ENCODE measurements around the gene HOXB6.

HOXB6 gene

DNA sequence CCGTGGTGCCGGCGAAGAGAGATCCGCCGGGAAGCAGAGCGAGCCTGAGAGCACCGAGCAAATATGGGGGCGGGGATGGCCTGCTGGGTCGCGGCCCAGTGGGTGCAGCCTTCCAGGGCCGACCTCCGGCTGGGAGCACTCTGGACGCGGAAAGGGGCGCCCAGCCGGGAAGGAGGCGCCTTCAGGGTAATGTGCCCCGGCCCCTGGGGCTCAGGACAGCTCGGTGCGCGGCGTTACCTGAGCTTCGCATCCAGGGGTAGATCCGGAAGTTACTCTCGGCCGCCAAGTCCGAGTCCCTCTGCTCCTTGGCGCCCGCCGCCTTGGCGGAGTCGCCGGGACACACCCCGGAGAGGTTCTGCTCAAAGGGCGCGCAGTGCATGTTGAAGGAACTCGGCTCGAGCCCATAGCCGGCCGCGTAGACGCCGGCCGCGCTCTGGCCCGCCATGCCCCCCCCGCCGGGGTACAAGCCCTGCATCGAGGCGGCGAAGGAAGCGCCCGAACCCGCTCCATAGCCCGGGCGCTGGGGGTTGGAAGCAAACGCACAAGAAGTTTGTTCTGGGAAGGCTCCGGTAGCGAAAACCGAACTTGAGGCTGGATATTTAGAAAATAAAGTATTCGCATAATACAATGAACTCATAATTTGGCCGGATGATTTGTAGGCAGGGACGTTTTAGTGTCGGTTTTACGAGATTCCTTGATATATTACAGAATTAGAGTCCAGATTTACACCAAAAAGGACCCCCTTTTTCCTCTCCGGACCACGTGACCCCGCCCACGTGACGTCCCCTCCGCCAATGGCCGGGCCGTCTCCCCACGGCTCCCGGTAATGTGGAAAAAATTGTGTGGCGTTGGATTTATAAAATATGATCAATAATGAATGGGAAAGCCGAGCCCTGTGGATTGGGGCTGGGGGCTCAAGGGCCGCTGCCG, 5.8 kb upstream of the HOXB6 start, which contains the start of gene HOXB7:
Gene HOXB7 (minus strand): TSS at position 736 of the 930 bp plus-strand sequence. CDS start 99 bp downstream, at position 637.
- no peak for FAIRE-seq
- no peak for DNase-seq (ENCODE audit: insufficient read length, low spot score)
- TF ChIP-seq CTCF (IDR thresholded peaks at IDR 0.05; ENCODE audit: insufficient read depth, missing control alignments) = no peak

GRCh38 chr17:48609759-48610281, 5.0 kb upstream of the HOXB6 start:
- no peak for FAIRE-seq
- DNase-seq (ENCODE audit: insufficient read length, low spot score) = no peak
- TF ChIP-seq CTCF (IDR thresholded peaks at IDR 0.05; ENCODE audit: insufficient read depth, missing control alignments) = no peak

DNA sequence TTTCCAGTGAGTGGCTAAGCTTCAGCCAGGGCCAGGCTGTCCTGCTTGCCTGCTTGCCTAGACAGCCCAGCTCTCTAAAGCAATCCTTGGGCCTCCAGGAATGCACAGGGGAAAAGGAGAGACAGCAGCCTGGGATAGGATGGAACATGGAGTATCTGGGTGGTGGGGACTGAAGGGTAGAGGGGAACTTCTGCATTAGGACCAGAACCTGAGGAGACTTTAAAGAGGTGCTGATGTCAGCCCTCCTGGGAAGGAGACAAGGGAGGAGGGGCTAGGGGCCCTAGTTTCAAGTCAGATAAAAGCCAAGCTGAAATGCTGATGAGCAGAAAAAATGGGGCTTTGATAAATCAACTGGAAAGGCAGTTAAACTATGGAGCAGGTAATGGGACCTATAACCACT, 4.2 kb upstream of the HOXB6 start:
- DNase-seq (ENCODE audit: insufficient read length, low spot score) (no peak), FAIRE-seq (no peak)
- TF ChIP-seq CTCF (IDR thresholded peaks at IDR 0.05; ENCODE audit: insufficient read depth, missing control alignments) = no peak

GRCh38 chr17:48608494-48608834, 3.7 kb upstream of the HOXB6 start:
- DNase-seq (ENCODE audit: insufficient read length, low spot score) = no peak
- no peak for FAIRE-seq
- TF ChIP-seq CTCF (IDR thresholded peaks at IDR 0.05; ENCODE audit: insufficient read depth, missing control alignments) = no peak

DNA sequence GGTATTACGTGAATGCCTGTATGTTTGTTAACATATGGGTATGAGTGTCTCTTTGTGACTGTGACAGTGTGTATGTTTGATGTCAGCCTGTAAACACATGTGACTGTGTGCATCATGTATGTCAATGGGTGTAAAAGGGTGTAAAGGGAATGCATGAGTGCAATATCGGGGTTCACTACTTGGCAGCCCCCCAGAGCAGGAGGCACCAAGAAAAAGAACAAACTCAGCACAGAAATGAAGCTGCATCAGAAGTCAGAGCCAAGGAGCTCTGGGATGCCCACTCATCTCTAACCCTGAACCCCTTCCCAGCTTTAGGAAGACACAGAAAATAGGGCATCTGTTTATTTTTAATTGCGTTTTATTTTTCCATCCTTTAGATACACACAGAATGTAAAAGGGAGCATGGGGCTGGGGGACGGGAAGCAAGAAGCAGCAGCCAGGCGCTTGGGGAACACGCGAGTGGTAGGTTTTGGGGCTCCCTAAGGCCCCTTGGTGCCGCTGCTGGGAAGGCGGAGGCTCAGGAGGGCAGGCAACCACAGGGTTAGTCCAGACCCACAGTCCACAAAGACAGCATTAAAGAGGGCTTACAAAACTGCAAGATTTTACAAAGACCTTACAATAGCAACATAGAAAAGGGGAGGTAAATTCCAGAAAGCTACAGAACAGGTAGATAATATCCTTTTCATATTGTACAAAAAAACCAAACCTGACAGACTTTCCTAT, 2.3 kb upstream of the HOXB6 start:
- TF ChIP-seq CTCF (IDR thresholded peaks at IDR 0.05; ENCODE audit: insufficient read depth, missing control alignments) = no peak
- no peak for FAIRE-seq
- DNase-seq (ENCODE audit: insufficient read length, low spot score) = no peak

GRCh38 chr17:48605991-48606891, 1.5 kb upstream of the HOXB6 start:
- TF ChIP-seq CTCF (IDR thresholded peaks at IDR 0.05; ENCODE audit: insufficient read depth, missing control alignments) = no peak
- DNase-seq (ENCODE audit: insufficient read length, low spot score) (no peak), FAIRE-seq (no peak)

Measured in D721Med (cell line).